K562 (cell line): ENCODE measurements around the gene PSMC6. TPM values are rescaled to one million over a fixed set of nuclear protein-coding genes. Genes with fewer than 3 reads are reported as not detected.

Experiments
- ATAC-seq: fragments of 200-7000 bp; cut with Tn5 transposase; 3 replicates; pipeline ENCODE4 v1.9.1; 2020; ENCODE audit warnings: moderate library complexity
- BruUV-seq: library from RNA; stranded (reverse); fragments of 400-500 nt; replicated peaks from 2 replicates; lab custom pipeline; 2021; lab: Mats Ljungman, UMichigan
- CTCF ChIA-PET: fragments of 300-600 bp; formaldehyde crosslinking; extraction: SDS; loops from one replicate; lab custom pipeline; 2021; ENCODE audit warnings: low intra/inter-chr PET ratio; lab: Yijun Ruan, JAX
- POLR2A ChIA-PET: fragments of 300-600, 350-650 bp; sonication (Branson Sonifier 250); formaldehyde crosslinking; extraction: SDS; loops from one replicate; lab custom pipeline; 2021; ENCODE audit warnings: antibody characterized with exemption, inconsistent platforms; lab: Yijun Ruan, JAX
- DNase-seq, 4 experiments: peaks; one replicate each; pipeline versions ENCODE4 v3.0.0 to v3.0.0-alpha.2; 2011 to 2018; ENCODE audit warnings: low spot score in 3 of 4, mixed read lengths in 3 of 4; ENCODE audit errors: extremely low read depth in 1 of 4
- FAIRE-seq: peaks from 2 replicates; lab custom pipeline; 2011; peaks lifted over from hg19 to GRCh38; lab: Jason Lieb, UNC
- H2AFZ ChIP-seq: 2 replicates; pipeline ENCODE4 v1.6.0; 2011; ENCODE audit warnings: low read depth, low read length, control low read depth, inconsistent platforms
- H3K27ac ChIP-seq: fragments of 200-600 bp; 3 replicates; pipeline ENCODE4 v1.8.0; 2011; ENCODE audit warnings: low read depth, mild to moderate bottlenecking, control low read depth, inconsistent platforms, low read length, moderate library complexity, mixed read lengths; ENCODE audit errors: extremely low read depth
- H3K27me3 ChIP-seq, 2 experiments: fragments of 300-600 bp in 1 of 2; 2 replicates in 1 of 2; 3 replicates in 1 of 2; pipeline versions ENCODE4 v1.6.0 to v1.8.0; 2011; ENCODE audit warnings: inconsistent platforms in 2 of 2, low read length in 2 of 2, mild to moderate bottlenecking in 1 of 2, mixed read lengths in 1 of 2, moderate library complexity in 1 of 2; ENCODE audit not compliant: control insufficient read depth in 2 of 2, insufficient read depth in 2 of 2
- H3K36me3 ChIP-seq: fragments of 300-600 bp; 3 replicates; pipeline ENCODE4 v1.8.0; 2011; ENCODE audit warnings: mild to moderate bottlenecking, low read length, inconsistent platforms; ENCODE audit not compliant: control insufficient read depth, insufficient read depth
- H3K4me1 ChIP-seq, 2 experiments: fragments of 200-600 bp in 1 of 2; replicated peaks in 1 of 2; 2 replicates in 1 of 2; 3 replicates in 1 of 2; pipeline versions ENCODE4 v1.5.1 to v1.8.0; 2011; ENCODE audit warnings: inconsistent platforms in 2 of 2, low read length in 2 of 2, mild to moderate bottlenecking in 1 of 2, mixed read lengths in 1 of 2, moderate library complexity in 1 of 2; ENCODE audit not compliant: control insufficient read depth in 2 of 2, insufficient read depth in 2 of 2
- H3K4me2 ChIP-seq: 2 replicates; pipeline ENCODE4 v1.6.1; 2011; ENCODE audit warnings: low read length, control low read depth, inconsistent platforms, mixed read lengths; ENCODE audit not compliant: insufficient read depth
- H3K4me3 ChIP-seq: fragments of 200-600 bp; sonication (generic), shearing (Covaris generic); 2 replicates; pipeline ENCODE4 v1.5.1; 2016; ENCODE audit warnings: control low read depth, inconsistent platforms
- H3K79me2 ChIP-seq: fragments of 200-600 bp; 3 replicates; pipeline ENCODE4 v1.8.0; 2011; ENCODE audit warnings: low read length, inconsistent platforms; ENCODE audit not compliant: control insufficient read depth, insufficient read depth
- H3K9ac ChIP-seq, 2 experiments: 2 replicates each; pipeline versions ENCODE4 v1.6.0 to v1.6.1; 2011; ENCODE audit warnings: low read depth in 2 of 2, low read length in 2 of 2, control low read depth in 1 of 2, inconsistent platforms in 1 of 2, mild to moderate bottlenecking in 1 of 2, mixed read lengths in 1 of 2; ENCODE audit not compliant: insufficient read depth in 1 of 2
- H3K9me1 ChIP-seq: one replicate; pipeline ENCODE4 v1.6.0; 2011; ENCODE audit warnings: inconsistent platforms, mild to moderate bottlenecking, low read length, moderate library complexity; ENCODE audit not compliant: control insufficient read depth, insufficient read depth
- H3K9me3 ChIP-seq: replicated peaks from 2 replicates; pipeline ENCODE4 v1.5.1; 2011; ENCODE audit warnings: low read depth, low read length, inconsistent platforms; ENCODE audit not compliant: control insufficient read depth, insufficient read depth
- H4K20me1 ChIP-seq: replicated peaks from 2 replicates; pipeline ENCODE4 v1.6.1; 2011; ENCODE audit warnings: low read length, inconsistent platforms, mixed read lengths; ENCODE audit not compliant: control insufficient read depth, insufficient read depth
- CHD4 ChIP-seq: fragments of 200-600 bp; sonication (generic); IDR thresholded peaks from 3 replicates; pipeline ENCODE4 v1.6.1; 2012; ENCODE audit warnings: low read depth, mild to moderate bottlenecking, mixed read lengths, low read length, inconsistent platforms; ENCODE audit not compliant: insufficient read depth, insufficient replicate concordance, poor library complexity, severe bottlenecking
- ELF1 ChIP-seq: fragments of 200-800 bp; sonication (Bioruptor generic); IDR thresholded peaks from 2 replicates; pipeline ENCODE4 v1.6.1; 2016; ENCODE audit warnings: missing genetic modification characterization, missing compliant biosample characterization
- MEF2D ChIP-seq: conservative IDR thresholded peaks from 2 replicates; pipeline ENCODE4 v1.6.1; 2016; ENCODE audit warnings: low read depth, missing genetic modification characterization, missing compliant biosample characterization
- PCBP2 ChIP-seq: fragments of 200-400 bp; formaldehyde crosslinking; IDR thresholded peaks from 2 replicates; pipeline ENCODE4 v1.6.1; 2018; ENCODE audit warnings: low read length, low read depth, mild to moderate bottlenecking, moderate library complexity; ENCODE audit not compliant: poor library complexity, severe bottlenecking
- SP2 ChIP-seq: IDR thresholded peaks from 2 replicates; pipeline ENCODE4 v1.6.1; 2011; ENCODE audit warnings: mild to moderate bottlenecking, low read depth, low read length, moderate library complexity; ENCODE audit not compliant: poor library complexity, severe bottlenecking; ENCODE audit errors: extremely low read depth
- ZEB2 ChIP-seq: fragments of 450-650 bp; IDR thresholded peaks from 2 replicates; pipeline ENCODE4 v1.6.1; 2016
- ZNF23 ChIP-seq: fragments of 250-450 bp; sonication (Bioruptor Pico); IDR thresholded peaks from 2 replicates; pipeline ENCODE4 v1.4.0; 2020; ENCODE audit warnings: mild to moderate bottlenecking
- ZNF518B ChIP-seq: fragments of 250-450 bp; sonication (Bioruptor Pico); IDR thresholded peaks from 2 replicates; pipeline ENCODE4 v1.5.0; 2021; ENCODE audit warnings: mild to moderate bottlenecking, moderate library complexity
- ZNF696 ChIP-seq: fragments of 250-450 bp; sonication (Bioruptor Pico); conservative IDR thresholded peaks from 2 replicates; pipeline ENCODE4 v1.4.0; 2020; ENCODE audit warnings: mild to moderate bottlenecking, moderate library complexity
- in situ Hi-C: fragments of 300-500 bp; cut with MboI; formaldehyde crosslinking; loops from 4 replicates; pipeline ENCODE4 v1.15.0; 2018; ENCODE audit warnings: inconsistent platforms, mixed read lengths
- intact Hi-C: fragments of 100-400 bp; cut with micrococcal nuclease; formaldehyde crosslinking; loops from 2 replicates; pipeline ENCODE4 v1.14.2; 2022
- polyA plus RNA-seq, 8 experiments: library from polyadenylated mRNA; depleted of rRNA in 4 of 8; stranded (reverse) in 5 of 8; unstranded in 3 of 8; fragments of >200 nt; fragmentation: Nextera tagmentation in 2 of 8; fragmentation: Illumina TruSeq in 1 of 8; extraction: Ambion mirVana in 2 of 8; extraction: Trizol in 1 of 8; gene quantifications; 2 replicates each; pipeline versions ENCODE4 v1.2.1 to v1.2.3, GENCODE V29; 2011 to 2014; ENCODE audit warnings: inconsistent platforms in 1 of 8, missing spikeins in 1 of 8
- total RNA-seq, 7 experiments: library from RNA; depleted of rRNA in 6 of 7; stranded (reverse); fragments of >200 nt in 6 of 7; fragmentation: Illumina TruSeq in 2 of 7; extraction: Trizol in 2 of 7; gene quantifications; 2 replicates each; pipeline versions ENCODE4 v1.2.1 to v1.2.3, GENCODE V29; 2011 to 2021; ENCODE audit warnings: low replicate concordance in 1 of 7
- TF ChIP-seq, protein P1 (sequence below), 2 experiments: fragments of 250-450 bp in 1 of 2; fragments of 450-650 bp in 1 of 2; sonication (Bioruptor Pico) in 1 of 2; IDR thresholded peaks; 2 replicates each; pipeline versions ENCODE4 v1.6.1 to v1.8.0; 2016 to 2021; ENCODE audit warnings: mild to moderate bottlenecking in 2 of 2, moderate library complexity in 2 of 2, missing compliant biosample characterization in 1 of 2, missing genetic modification characterization in 1 of 2
- TF ChIP-seq, protein P2 (sequence below): fragments of 450-650 bp; conservative IDR thresholded peaks from 2 replicates; pipeline ENCODE4 v1.6.1; 2016; ENCODE audit warnings: missing genetic modification characterization, low read depth, mild to moderate bottlenecking, missing compliant biosample characterization, moderate library complexity

The PSMC6 gene
- total and polyA plus RNA-seq, 9 of the 15 experiments (the other 6 are each of a cell fraction or from before 2014, with no cell fraction given), result 91.4 to 224 (median 182) TPM

- ChIA-PET POLR2A (interaction anchor here (1.1 kb wide), 1 partner anchor 17 kb away, joined by 4 read pairs; the partner anchor contains the start of gene PSMC6), CTCF (no interaction called here)
- TF ChIP-seq SP2, result no peak
- no peak for TF ChIP-seq ZNF518B (CRISPR knock-in tag)
- TF ChIP-seq, protein P1, sequence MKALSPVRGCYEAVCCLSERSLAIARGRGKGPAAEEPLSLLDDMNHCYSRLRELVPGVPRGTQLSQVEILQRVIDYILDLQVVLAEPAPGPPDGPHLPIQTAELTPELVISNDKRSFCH (CRISPR knock-in tag; IDR thresholded peaks at IDR 0.05), result no peak
- TF ChIP-seq, protein P1 (tag; IDR thresholded peaks at IDR 0.05), result no peak
- no peak for TF ChIP-seq MEF2D
- TF ChIP-seq CHD4, result no peak
- TF ChIP-seq ZNF23, result no peak
- no peak for TF ChIP-seq ELF1
- TF ChIP-seq ZEB2, result no peak
- TF ChIP-seq ZNF696 (CRISPR knock-in tag), result no peak
- no peak for TF ChIP-seq PCBP2
- TF ChIP-seq, protein P2, sequence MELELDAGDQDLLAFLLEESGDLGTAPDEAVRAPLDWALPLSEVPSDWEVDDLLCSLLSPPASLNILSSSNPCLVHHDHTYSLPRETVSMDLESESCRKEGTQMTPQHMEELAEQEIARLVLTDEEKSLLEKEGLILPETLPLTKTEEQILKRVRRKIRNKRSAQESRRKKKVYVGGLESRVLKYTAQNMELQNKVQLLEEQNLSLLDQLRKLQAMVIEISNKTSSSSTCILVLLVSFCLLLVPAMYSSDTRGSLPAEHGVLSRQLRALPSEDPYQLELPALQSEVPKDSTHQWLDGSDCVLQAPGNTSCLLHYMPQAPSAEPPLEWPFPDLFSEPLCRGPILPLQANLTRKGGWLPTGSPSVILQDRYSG (tag), result no peak
- Histone ChIP-seq H4K20me1 (no peaks in the 10 kb centered on the region), H3K27me3 (no peaks in the 10 kb centered on the region), H3K4me3 (no peak overlapping the region), H2AFZ (no peak overlapping the region), H3K79me2 (peaks cover 2% of the 10 kb centered on the region; the same call in 1 of the 3 replicates), H3K27ac (no peak overlapping the region), H3K4me1 (no peaks in the 10 kb centered on the region; a peak in 1 of 5 replicates), H3K9ac (no peak overlapping the region), H3K4me2 (no peak overlapping the region), H3K9me1 (no peaks in the 10 kb centered on the region), H3K9me3 (no peaks in the 10 kb centered on the region), H3K36me3 (peaks cover 83% of the 10 kb centered on the region; the same call in 2 of the 3 replicates)
- DNase-seq (no peak), ATAC-seq (no peak), FAIRE-seq (no peak)
- no TSS peak for BruUV-seq
- in situ Hi-C loops, result no loop called here
- intact Hi-C loops, result no loop called here
These were observed 17.3 kb downstream of the PSMC6 start for GRCh38 chr14:52724360-52724644.
